Panc1 (cell line): ENCODE data around the gene CYP8B1. TPM values are rescaled to one million over a fixed set of nuclear protein-coding genes. Genes with fewer than 3 reads are reported as not detected.
A peak's percentile ranks its signal among the peaks of the same experiment; 100 is the strongest.

Source experiments
- ATAC-seq: fragments of 200-7000 bp; cut with Tn5 transposase; 2 replicates; pipeline ENCODE4 v1.9.1; 2020; ENCODE audit warnings: mild to moderate bottlenecking, moderate library complexity
- BruUV-seq: library from RNA; stranded (reverse); fragments of 400-500 nt; replicated peaks from 2 replicates; lab custom pipeline; 2021; lab: Mats Ljungman, UMichigan
- CTCF ChIA-PET: fragments of 300-600 bp; sonication (Branson Sonifier 250); formaldehyde crosslinking; loops from one replicate; lab custom pipeline; 2022; ENCODE audit warnings: antibody characterized with exemption; lab: Charles Lee
- POLR2A ChIA-PET: fragments of 300-600 bp; sonication (Branson Sonifier 250); formaldehyde crosslinking; loops from one replicate; lab custom pipeline; 2022; ENCODE audit warnings: antibody characterized with exemption; lab: Charles Lee
- DNase-seq: peaks from one replicate; pipeline ENCODE4 v3.0.0-alpha.2; 2010; ENCODE audit warnings: low read depth, low spot score
- H3K27ac ChIP-seq: 2 replicates; pipeline ENCODE4 v1.5.1; 2011; ENCODE audit warnings: mild to moderate bottlenecking, low read length, inconsistent platforms
- H3K27me3 ChIP-seq: fragments of 200-500 bp; sonication (Bioruptor generic); 2 replicates; pipeline ENCODE4 v1.6.0; 2014; ENCODE audit warnings: low read length, inconsistent platforms; ENCODE audit not compliant: control insufficient read depth, insufficient read depth
- H3K36me3 ChIP-seq: fragments of 200-500 bp; sonication (Bioruptor generic); 2 replicates; pipeline ENCODE4 v1.5.1; 2014; ENCODE audit warnings: inconsistent platforms, mild to moderate bottlenecking, low read length, moderate library complexity; ENCODE audit not compliant: control insufficient read depth, insufficient read depth
- H3K4me1 ChIP-seq: 2 replicates; pipeline ENCODE4 v1.5.1; 2011; ENCODE audit warnings: inconsistent platforms, mild to moderate bottlenecking, low read length, moderate library complexity; ENCODE audit not compliant: control insufficient read depth, insufficient read depth
- H3K4me3 ChIP-seq, 2 experiments: 2 replicates each; pipeline ENCODE4 v1.5.1; 2011 to 2012; ENCODE audit warnings: low read depth in 2 of 2, low read length in 2 of 2, mild to moderate bottlenecking in 2 of 2, inconsistent platforms in 1 of 2, moderate library complexity in 1 of 2
- H3K9me3 ChIP-seq: fragments of 200-500 bp; sonication (Bioruptor generic); 2 replicates; pipeline ENCODE4 v1.5.1; 2014; ENCODE audit warnings: low read depth, mild to moderate bottlenecking, inconsistent platforms, low read length, moderate library complexity; ENCODE audit not compliant: control insufficient read depth, insufficient read depth
- CTCF ChIP-seq: fragments of 450-650 bp; IDR thresholded peaks from 2 replicates; pipeline ENCODE4 v1.5.1; 2017; ENCODE audit warnings: mild to moderate bottlenecking
- SIN3A ChIP-seq: IDR thresholded peaks from 2 replicates; pipeline ENCODE4 v1.6.1; 2012; ENCODE audit warnings: low read depth, mild to moderate bottlenecking, low read length, moderate library complexity, borderline replicate concordance; ENCODE audit not compliant: insufficient read depth
- TCF7L2 ChIP-seq: IDR thresholded peaks from 2 replicates; pipeline ENCODE4 v1.6.1; 2011; ENCODE audit warnings: mild to moderate bottlenecking, low read depth, low read length, inconsistent platforms
- in situ Hi-C: cut with HindIII; loops from 2 replicates; pipeline ENCODE4 v1.10.0; 2016; ENCODE audit warnings: low sequenced_read_pairs, low pct_unique_long_range_greater_than_20kb
- intact Hi-C: fragments of 100-400 bp; cut with micrococcal nuclease; formaldehyde crosslinking; loops from one replicate; pipeline ENCODE4 v1.10.0; 2022; ENCODE audit not compliant: unreplicated experiment
- total RNA-seq: library from RNA; stranded (reverse); gene quantifications from one replicate; pipeline ENCODE4 v1.2.1, GENCODE V29; 2021; ENCODE audit not compliant: unreplicated experiment
- TF ChIP-seq, protein P1 (sequence below), 2 experiments: IDR thresholded peaks; 2 replicates each; pipeline ENCODE4 v1.6.1; 2011 to 2012; ENCODE audit warnings: low read depth in 2 of 2, control low read depth in 1 of 2, low read length in 1 of 2, mild to moderate bottlenecking in 1 of 2, moderate library complexity in 1 of 2; ENCODE audit not compliant: insufficient read depth in 1 of 2

The CYP8B1 gene
- total RNA-seq, 1 experiment from 2014 or later: 0.08 TPM

DNA sequence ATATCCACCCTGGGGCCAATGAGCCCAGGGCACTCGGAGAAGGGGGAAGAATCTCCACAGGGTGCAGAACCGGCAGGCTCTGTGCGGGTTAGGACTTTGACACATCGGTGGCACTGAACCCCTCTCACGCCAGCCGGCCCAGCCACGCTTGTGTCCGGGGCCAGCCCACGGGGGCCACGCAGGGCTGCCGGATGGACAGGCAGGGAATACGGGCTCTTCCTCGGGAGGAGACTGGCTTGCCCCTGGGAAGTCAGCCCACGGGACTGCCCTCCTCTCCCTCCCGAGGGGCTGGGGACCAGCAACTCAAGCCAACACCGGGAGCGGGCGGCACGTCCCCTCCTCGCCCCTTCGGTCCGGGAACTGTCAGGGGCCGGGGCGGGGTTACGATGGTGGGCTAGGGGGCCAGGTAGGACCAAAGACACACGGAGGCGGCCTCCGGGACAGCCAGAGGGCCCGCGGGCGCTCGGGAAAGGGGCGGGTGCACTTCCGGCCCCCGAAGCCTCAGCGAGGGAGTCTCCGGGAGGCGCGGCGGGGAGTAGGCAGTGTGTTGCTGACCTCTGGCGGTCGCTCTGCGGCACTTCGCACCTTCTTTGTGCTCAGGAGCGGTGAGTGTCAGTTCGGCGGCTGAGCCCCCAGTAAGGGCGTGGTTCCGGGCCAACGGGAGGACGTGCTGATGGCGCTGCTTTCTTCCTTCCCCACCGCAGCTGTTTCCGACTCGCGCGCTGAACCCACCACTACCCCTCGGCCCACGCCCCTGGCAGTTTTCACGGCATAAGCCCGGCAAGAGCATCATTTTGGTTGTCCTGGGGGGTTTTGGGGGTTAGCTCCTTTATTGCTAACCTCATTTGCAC lies 5.1 kb upstream of the CYP8B1 start:
- peak; percentile 98 for ATAC-seq
- Histone ChIP-seq H3K4me3 (peak overlapping the region; percentile 52 to 58), H3K4me1 (no peaks in the 10 kb centered on the region), H3K36me3 (no peaks in the 10 kb centered on the region), H3K9me3 (no peaks in the 10 kb centered on the region), H3K27me3 (no peaks in the 10 kb centered on the region), H3K27ac (peak overlapping the region; percentile 44; the same call in 1 of the 2 replicates)
- ChIA-PET POLR2A (interaction anchor here (0.6 kb wide), 1 partner anchor 84 kb away, joined by 4 read pairs; no protein-coding TSS in a partner anchor), CTCF (interaction anchor here (0.7 to 1.9 kb wide), 2 partner anchors 49 to 684 kb away, joined by 4 read pairs; no protein-coding TSS in a partner anchor)
- in situ Hi-C loops (no loop called here), intact Hi-C loops (loop anchor here (2.0 kb wide), 1 partner anchor 100 kb away; no protein-coding TSS in a partner anchor)
- peak; percentile 24 for DNase-seq
- BruUV-seq: no TSS peak
- peak; percentile 86 for TF ChIP-seq CTCF
- TF ChIP-seq, protein P1, sequence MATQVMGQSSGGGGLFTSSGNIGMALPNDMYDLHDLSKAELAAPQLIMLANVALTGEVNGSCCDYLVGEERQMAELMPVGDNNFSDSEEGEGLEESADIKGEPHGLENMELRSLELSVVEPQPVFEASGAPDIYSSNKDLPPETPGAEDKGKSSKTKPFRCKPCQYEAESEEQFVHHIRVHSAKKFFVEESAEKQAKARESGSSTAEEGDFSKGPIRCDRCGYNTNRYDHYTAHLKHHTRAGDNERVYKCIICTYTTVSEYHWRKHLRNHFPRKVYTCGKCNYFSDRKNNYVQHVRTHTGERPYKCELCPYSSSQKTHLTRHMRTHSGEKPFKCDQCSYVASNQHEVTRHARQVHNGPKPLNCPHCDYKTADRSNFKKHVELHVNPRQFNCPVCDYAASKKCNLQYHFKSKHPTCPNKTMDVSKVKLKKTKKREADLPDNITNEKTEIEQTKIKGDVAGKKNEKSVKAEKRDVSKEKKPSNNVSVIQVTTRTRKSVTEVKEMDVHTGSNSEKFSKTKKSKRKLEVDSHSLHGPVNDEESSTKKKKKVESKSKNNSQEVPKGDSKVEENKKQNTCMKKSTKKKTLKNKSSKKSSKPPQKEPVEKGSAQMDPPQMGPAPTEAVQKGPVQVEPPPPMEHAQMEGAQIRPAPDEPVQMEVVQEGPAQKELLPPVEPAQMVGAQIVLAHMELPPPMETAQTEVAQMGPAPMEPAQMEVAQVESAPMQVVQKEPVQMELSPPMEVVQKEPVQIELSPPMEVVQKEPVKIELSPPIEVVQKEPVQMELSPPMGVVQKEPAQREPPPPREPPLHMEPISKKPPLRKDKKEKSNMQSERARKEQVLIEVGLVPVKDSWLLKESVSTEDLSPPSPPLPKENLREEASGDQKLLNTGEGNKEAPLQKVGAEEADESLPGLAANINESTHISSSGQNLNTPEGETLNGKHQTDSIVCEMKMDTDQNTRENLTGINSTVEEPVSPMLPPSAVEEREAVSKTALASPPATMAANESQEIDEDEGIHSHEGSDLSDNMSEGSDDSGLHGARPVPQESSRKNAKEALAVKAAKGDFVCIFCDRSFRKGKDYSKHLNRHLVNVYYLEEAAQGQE (IDR thresholded peaks at IDR 0.05; ENCODE audit: insufficient read depth in 1 of 2, low read depth in 2 of 2, low read length in 1 of 2): no peak

DNA sequence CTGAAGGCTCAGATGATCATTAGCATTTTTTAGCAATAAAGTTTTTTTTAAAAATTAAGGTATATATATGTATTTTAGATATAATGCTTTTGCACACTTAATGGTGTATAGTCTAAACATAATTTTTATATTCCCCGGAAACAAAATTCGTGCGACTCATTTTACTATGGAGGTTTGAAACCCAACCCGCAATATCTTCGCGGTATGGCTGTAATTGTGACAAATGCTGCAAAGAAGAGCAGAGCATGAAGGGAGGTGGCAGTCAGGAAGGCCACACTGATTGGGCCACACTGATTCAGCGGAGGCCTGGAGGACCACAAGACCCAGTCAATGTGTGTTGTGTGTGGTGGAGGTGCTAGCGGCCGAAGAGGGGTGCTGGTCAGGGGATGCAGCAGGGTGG lies 4.5 kb upstream of the CYP8B1 start:
- TF ChIP-seq TCF7L2: no peak
- TF ChIP-seq CTCF: no peak
- no peak for TF ChIP-seq SIN3A
- CTCF ChIA-PET: no interaction called here
- ATAC-seq (no peak), DNase-seq (no peak)
- POLR2A ChIA-PET: no interaction called here
- Histone ChIP-seq H3K27ac (no peak overlapping the region), H3K4me3 (peak overlapping the region; percentile 52 to 58), H3K9me3 (no peaks in the 10 kb centered on the region), H3K4me1 (no peaks in the 10 kb centered on the region), H3K27me3 (no peaks in the 10 kb centered on the region), H3K36me3 (no peaks in the 10 kb centered on the region)
- intact Hi-C loops: loop anchor here (2.0 kb wide), 1 partner anchor 99 kb away; no protein-coding TSS in a partner anchor
- no TSS peak for BruUV-seq
- in situ Hi-C loops: no loop called here
